ENCODE measurements around the gene BOD1. TPM values are rescaled to one million over a fixed set of nuclear protein-coding genes. Genes with fewer than 3 reads are reported as not detected.

The BOD1 gene
- total and polyA plus RNA-seq, 2 of the 8 experiments (the other 6 are each of a cell fraction or from before 2014, with no cell fraction given), result 107 to 149 TPM

- TF ChIP-seq TAF1 (IDR thresholded peaks at IDR 0.05; ENCODE audit: low read depth, low read length), result no peak
Observed at GRCh38 chr5:173631478-173631877, 15.0 kb upstream of the BOD1 start (continued).

All from H1 (cell line).